RWPE2 (cell line): ENCODE results near the gene ZBTB43.
A peak's percentile ranks its signal among the peaks of the same experiment; 100 is the strongest.

Experiments
- ATAC-seq: fragments of 200-7000 bp; cut with Tn5 transposase; 3 replicates; pipeline ENCODE4 v1.9.1; 2021; ENCODE audit warnings: low read depth
- DNase-seq: peaks from one replicate; pipeline ENCODE4 v3.0.0-alpha.2; 2020; ENCODE audit warnings: low spot score
- H3K27ac ChIP-seq: fragments of 450-650 bp; 2 replicates; pipeline ENCODE4 v1.5.1; 2017; ENCODE audit warnings: mild to moderate bottlenecking; ENCODE audit not compliant: poor library complexity, severe bottlenecking
- H3K27me3 ChIP-seq: fragments of 250-450 bp; sonication (Bioruptor Pico); 2 replicates; pipeline ENCODE4 v1.5.1; 2021; ENCODE audit warnings: mild to moderate bottlenecking, moderate library complexity; ENCODE audit not compliant: insufficient read depth, poor library complexity, severe bottlenecking
- H3K36me3 ChIP-seq: fragments of 250-450 bp; sonication (Bioruptor Pico); 2 replicates; pipeline ENCODE4 v1.5.1; 2020; ENCODE audit warnings: low read depth, mild to moderate bottlenecking, moderate library complexity
- H3K4me1 ChIP-seq: fragments of 250-450 bp; sonication (Bioruptor Pico); 2 replicates; pipeline ENCODE4 v1.5.1; 2021; ENCODE audit warnings: mild to moderate bottlenecking, moderate library complexity; ENCODE audit not compliant: insufficient read depth, poor library complexity, severe bottlenecking
- H3K4me3 ChIP-seq: fragments of 250-450 bp; sonication (Bioruptor Pico); 2 replicates; pipeline ENCODE4 v1.5.1; 2021; ENCODE audit warnings: mild to moderate bottlenecking, moderate library complexity; ENCODE audit not compliant: severe bottlenecking
- H3K9me3 ChIP-seq: fragments of 250-450 bp; sonication (Bioruptor Pico); 2 replicates; pipeline ENCODE4 v1.5.1; 2021; ENCODE audit warnings: mild to moderate bottlenecking, moderate library complexity; ENCODE audit not compliant: severe bottlenecking
- CTCF ChIP-seq: fragments of 450-650 bp; IDR thresholded peaks from one replicate; pipeline ENCODE4 v1.5.1; 2017; ENCODE audit warnings: mild to moderate bottlenecking, moderate library complexity; ENCODE audit not compliant: poor library complexity, severe bottlenecking

The ZBTB43 gene

GRCh38 chr9:126857261-126857960 is 52.6 kb downstream of the ZBTB43 start:
- Histone ChIP-seq H3K4me3 (no peak overlapping the region), H3K27me3 (no peaks in the 10 kb centered on the region), H3K9me3 (no peaks in the 10 kb centered on the region), H3K36me3 (no peaks in the 10 kb centered on the region), H3K27ac (no peak overlapping the region), H3K4me1 (peaks cover 3% of the 10 kb centered on the region)
- ATAC-seq (no peak), DNase-seq (no peak)
- TF ChIP-seq CTCF = no peak

GRCh38 chr9:126859111-126859510 is 54.3 kb downstream of the ZBTB43 start:
- Histone ChIP-seq H3K4me1 (peaks cover 3% of the 10 kb centered on the region), H3K27ac (no peak overlapping the region), H3K36me3 (peaks cover 13% of the 10 kb centered on the region), H3K27me3 (no peaks in the 10 kb centered on the region), H3K4me3 (no peak overlapping the region), H3K9me3 (no peaks in the 10 kb centered on the region)
- no peak for TF ChIP-seq CTCF
- ATAC-seq (no peak), DNase-seq (no peak)

GRCh38 chr9:126860077-126860756 is 55.4 kb downstream of the ZBTB43 start, which contains the start of gene ZBTB34:
TSS of gene ZBTB34 (plus strand) at chr9:126860639. CDS start at chr9:126879400, 18,761 bp downstream.
- Histone ChIP-seq H3K4me1 (peaks cover 3% of the 10 kb centered on the region), H3K4me3 (peak within 1 kb of the TSS; percentile 99), H3K27me3 (no peaks in the 10 kb centered on the region), H3K36me3 (peaks cover 21% of the 10 kb centered on the region), H3K9me3 (no peaks in the 10 kb centered on the region), H3K27ac (peak within 1 kb of the TSS; percentile 50)
- TF ChIP-seq CTCF = peak; percentile 99
- ATAC-seq = peak; percentile 59
- no peak for DNase-seq

- Histone ChIP-seq H3K4me1 (peaks cover 3% of the 10 kb centered on the region), H3K36me3 (peaks cover 25% of the 10 kb centered on the region), H3K4me3 (peak overlapping the region; percentile 99), H3K27ac (peak overlapping the region; percentile 50), H3K27me3 (no peaks in the 10 kb centered on the region), H3K9me3 (no peaks in the 10 kb centered on the region)
- ATAC-seq (peak; percentile 70), DNase-seq (no peak)
- TF ChIP-seq CTCF = no peak
Observed at GRCh38 chr9:126860757-126861466, 56.1 kb downstream of the ZBTB43 start.
